Panc1 (cell line): ENCODE results near the gene NRG2. TPM values are rescaled to one million over a fixed set of nuclear protein-coding genes. Genes with fewer than 3 reads are reported as not detected.

Experiments
- ATAC-seq: fragments of 200-7000 bp; cut with Tn5 transposase; 2 replicates; pipeline ENCODE4 v1.9.1; 2020; ENCODE audit warnings: mild to moderate bottlenecking, moderate library complexity
- BruUV-seq: library from RNA; stranded (reverse); fragments of 400-500 nt; replicated peaks from 2 replicates; lab custom pipeline; 2021; lab: Mats Ljungman, UMichigan
- CTCF ChIA-PET: fragments of 300-600 bp; sonication (Branson Sonifier 250); formaldehyde crosslinking; loops from one replicate; lab custom pipeline; 2022; ENCODE audit warnings: antibody characterized with exemption; lab: Charles Lee
- POLR2A ChIA-PET: fragments of 300-600 bp; sonication (Branson Sonifier 250); formaldehyde crosslinking; loops from one replicate; lab custom pipeline; 2022; ENCODE audit warnings: antibody characterized with exemption; lab: Charles Lee
- DNase-seq: peaks from one replicate; pipeline ENCODE4 v3.0.0-alpha.2; 2010; ENCODE audit warnings: low read depth, low spot score
- H3K27ac ChIP-seq: 2 replicates; pipeline ENCODE4 v1.5.1; 2011; ENCODE audit warnings: mild to moderate bottlenecking, low read length, inconsistent platforms
- H3K27me3 ChIP-seq: fragments of 200-500 bp; sonication (Bioruptor generic); 2 replicates; pipeline ENCODE4 v1.6.0; 2014; ENCODE audit warnings: low read length, inconsistent platforms; ENCODE audit not compliant: control insufficient read depth, insufficient read depth
- H3K36me3 ChIP-seq: fragments of 200-500 bp; sonication (Bioruptor generic); 2 replicates; pipeline ENCODE4 v1.5.1; 2014; ENCODE audit warnings: inconsistent platforms, mild to moderate bottlenecking, low read length, moderate library complexity; ENCODE audit not compliant: control insufficient read depth, insufficient read depth
- H3K4me1 ChIP-seq: 2 replicates; pipeline ENCODE4 v1.5.1; 2011; ENCODE audit warnings: inconsistent platforms, mild to moderate bottlenecking, low read length, moderate library complexity; ENCODE audit not compliant: control insufficient read depth, insufficient read depth
- H3K4me3 ChIP-seq, 2 experiments: 2 replicates each; pipeline ENCODE4 v1.5.1; 2011 to 2012; ENCODE audit warnings: low read depth in 2 of 2, low read length in 2 of 2, mild to moderate bottlenecking in 2 of 2, inconsistent platforms in 1 of 2, moderate library complexity in 1 of 2
- H3K9me3 ChIP-seq: fragments of 200-500 bp; sonication (Bioruptor generic); 2 replicates; pipeline ENCODE4 v1.5.1; 2014; ENCODE audit warnings: low read depth, mild to moderate bottlenecking, inconsistent platforms, low read length, moderate library complexity; ENCODE audit not compliant: control insufficient read depth, insufficient read depth
- POLR2AphosphoS5 ChIP-seq: IDR thresholded peaks from 2 replicates; pipeline ENCODE4 v1.6.1; 2012; ENCODE audit warnings: mild to moderate bottlenecking, low read depth, low read length, moderate library complexity
- SIN3A ChIP-seq: IDR thresholded peaks from 2 replicates; pipeline ENCODE4 v1.6.1; 2012; ENCODE audit warnings: low read depth, mild to moderate bottlenecking, low read length, moderate library complexity, borderline replicate concordance; ENCODE audit not compliant: insufficient read depth
- TCF7L2 ChIP-seq: IDR thresholded peaks from 2 replicates; pipeline ENCODE4 v1.6.1; 2011; ENCODE audit warnings: mild to moderate bottlenecking, low read depth, low read length, inconsistent platforms
- in situ Hi-C: cut with HindIII; loops from 2 replicates; pipeline ENCODE4 v1.10.0; 2016; ENCODE audit warnings: low sequenced_read_pairs, low pct_unique_long_range_greater_than_20kb
- intact Hi-C: fragments of 100-400 bp; cut with micrococcal nuclease; formaldehyde crosslinking; loops from one replicate; pipeline ENCODE4 v1.10.0; 2022; ENCODE audit not compliant: unreplicated experiment
- total RNA-seq: library from RNA; stranded (reverse); gene quantifications from one replicate; pipeline ENCODE4 v1.2.1, GENCODE V29; 2021; ENCODE audit not compliant: unreplicated experiment
- TF ChIP-seq, protein P1 (sequence below): fragments of 450-650 bp; IDR thresholded peaks from 2 replicates; pipeline ENCODE4 v1.5.1; 2017; ENCODE audit warnings: mild to moderate bottlenecking
- TF ChIP-seq, protein P2 (sequence below), 2 experiments: IDR thresholded peaks; 2 replicates each; pipeline ENCODE4 v1.6.1; 2011 to 2012; ENCODE audit warnings: low read depth in 2 of 2, control low read depth in 1 of 2, low read length in 1 of 2, mild to moderate bottlenecking in 1 of 2, moderate library complexity in 1 of 2; ENCODE audit not compliant: insufficient read depth in 1 of 2

The NRG2 gene
- total RNA-seq, 1 experiment from 2014 or later: 20.2 TPM

DNA sequence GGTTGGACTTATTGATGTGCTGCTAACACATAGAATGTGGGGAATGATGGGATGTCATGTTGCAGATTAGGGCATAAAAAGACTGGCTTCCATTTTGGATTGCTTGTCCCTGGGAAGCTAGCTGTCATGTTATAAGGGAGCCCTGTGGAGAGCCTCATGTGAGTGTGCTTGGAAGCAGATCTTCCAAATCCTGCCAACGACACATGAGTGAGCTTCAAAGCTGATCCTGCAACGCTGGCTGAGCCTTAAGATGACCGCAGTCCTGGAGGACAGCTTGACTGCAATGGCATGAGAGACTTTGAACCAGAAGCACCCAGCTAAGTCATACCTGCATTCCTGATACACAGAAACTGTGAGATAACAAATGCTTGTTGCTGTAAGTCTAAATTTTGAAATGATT is 63.6 kb downstream of the NRG2 start:
- Histone ChIP-seq H3K27me3 (no peaks in the 10 kb centered on the region), H3K27ac (no peak overlapping the region), H3K9me3 (no peaks in the 10 kb centered on the region), H3K4me1 (no peaks in the 10 kb centered on the region), H3K36me3 (no peaks in the 10 kb centered on the region), H3K4me3 (no peak overlapping the region)
- intact Hi-C loops (no loop called here), in situ Hi-C loops (no loop called here)
- POLR2A ChIA-PET: no interaction called here
- ATAC-seq (no peak), DNase-seq (no peak)
- no TSS peak for BruUV-seq
- TF ChIP-seq TCF7L2 (no peak), SIN3A (no peak), POLR2AphosphoS5 (no peak)
- TF ChIP-seq, protein P1, sequence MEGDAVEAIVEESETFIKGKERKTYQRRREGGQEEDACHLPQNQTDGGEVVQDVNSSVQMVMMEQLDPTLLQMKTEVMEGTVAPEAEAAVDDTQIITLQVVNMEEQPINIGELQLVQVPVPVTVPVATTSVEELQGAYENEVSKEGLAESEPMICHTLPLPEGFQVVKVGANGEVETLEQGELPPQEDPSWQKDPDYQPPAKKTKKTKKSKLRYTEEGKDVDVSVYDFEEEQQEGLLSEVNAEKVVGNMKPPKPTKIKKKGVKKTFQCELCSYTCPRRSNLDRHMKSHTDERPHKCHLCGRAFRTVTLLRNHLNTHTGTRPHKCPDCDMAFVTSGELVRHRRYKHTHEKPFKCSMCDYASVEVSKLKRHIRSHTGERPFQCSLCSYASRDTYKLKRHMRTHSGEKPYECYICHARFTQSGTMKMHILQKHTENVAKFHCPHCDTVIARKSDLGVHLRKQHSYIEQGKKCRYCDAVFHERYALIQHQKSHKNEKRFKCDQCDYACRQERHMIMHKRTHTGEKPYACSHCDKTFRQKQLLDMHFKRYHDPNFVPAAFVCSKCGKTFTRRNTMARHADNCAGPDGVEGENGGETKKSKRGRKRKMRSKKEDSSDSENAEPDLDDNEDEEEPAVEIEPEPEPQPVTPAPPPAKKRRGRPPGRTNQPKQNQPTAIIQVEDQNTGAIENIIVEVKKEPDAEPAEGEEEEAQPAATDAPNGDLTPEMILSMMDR: no peak
- TF ChIP-seq, protein P2, sequence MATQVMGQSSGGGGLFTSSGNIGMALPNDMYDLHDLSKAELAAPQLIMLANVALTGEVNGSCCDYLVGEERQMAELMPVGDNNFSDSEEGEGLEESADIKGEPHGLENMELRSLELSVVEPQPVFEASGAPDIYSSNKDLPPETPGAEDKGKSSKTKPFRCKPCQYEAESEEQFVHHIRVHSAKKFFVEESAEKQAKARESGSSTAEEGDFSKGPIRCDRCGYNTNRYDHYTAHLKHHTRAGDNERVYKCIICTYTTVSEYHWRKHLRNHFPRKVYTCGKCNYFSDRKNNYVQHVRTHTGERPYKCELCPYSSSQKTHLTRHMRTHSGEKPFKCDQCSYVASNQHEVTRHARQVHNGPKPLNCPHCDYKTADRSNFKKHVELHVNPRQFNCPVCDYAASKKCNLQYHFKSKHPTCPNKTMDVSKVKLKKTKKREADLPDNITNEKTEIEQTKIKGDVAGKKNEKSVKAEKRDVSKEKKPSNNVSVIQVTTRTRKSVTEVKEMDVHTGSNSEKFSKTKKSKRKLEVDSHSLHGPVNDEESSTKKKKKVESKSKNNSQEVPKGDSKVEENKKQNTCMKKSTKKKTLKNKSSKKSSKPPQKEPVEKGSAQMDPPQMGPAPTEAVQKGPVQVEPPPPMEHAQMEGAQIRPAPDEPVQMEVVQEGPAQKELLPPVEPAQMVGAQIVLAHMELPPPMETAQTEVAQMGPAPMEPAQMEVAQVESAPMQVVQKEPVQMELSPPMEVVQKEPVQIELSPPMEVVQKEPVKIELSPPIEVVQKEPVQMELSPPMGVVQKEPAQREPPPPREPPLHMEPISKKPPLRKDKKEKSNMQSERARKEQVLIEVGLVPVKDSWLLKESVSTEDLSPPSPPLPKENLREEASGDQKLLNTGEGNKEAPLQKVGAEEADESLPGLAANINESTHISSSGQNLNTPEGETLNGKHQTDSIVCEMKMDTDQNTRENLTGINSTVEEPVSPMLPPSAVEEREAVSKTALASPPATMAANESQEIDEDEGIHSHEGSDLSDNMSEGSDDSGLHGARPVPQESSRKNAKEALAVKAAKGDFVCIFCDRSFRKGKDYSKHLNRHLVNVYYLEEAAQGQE (IDR thresholded peaks at IDR 0.05; ENCODE audit: insufficient read depth in 1 of 2, low read depth in 2 of 2, low read length in 1 of 2): no peak
- CTCF ChIA-PET: interaction anchor here (2.5 kb wide), 1 partner anchor 10 kb away, joined by 7 read pairs; no protein-coding TSS in a partner anchor

DNA sequence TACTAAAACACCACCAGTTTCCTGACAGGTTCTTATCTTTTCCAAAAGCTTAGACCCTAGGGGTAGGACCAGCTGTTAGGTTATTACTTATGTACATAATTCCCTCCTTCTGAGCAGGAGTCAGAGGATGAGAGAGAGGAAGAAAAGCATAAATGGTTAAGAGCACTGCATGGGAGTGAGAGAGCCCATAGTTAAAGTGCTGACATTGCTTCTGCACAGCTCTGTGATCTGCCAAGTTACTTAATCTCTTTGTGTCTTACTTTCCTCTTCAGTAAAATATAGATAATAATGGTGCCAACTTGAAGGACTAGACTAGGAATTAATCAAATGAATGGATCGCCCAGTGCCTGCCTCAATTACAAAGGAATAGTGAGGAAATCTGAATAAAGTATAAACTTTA is 66.4 kb downstream of the NRG2 start:
- Histone ChIP-seq H3K4me1 (no peaks in the 10 kb centered on the region), H3K9me3 (no peaks in the 10 kb centered on the region), H3K27ac (no peak overlapping the region), H3K4me3 (no peak overlapping the region), H3K27me3 (no peaks in the 10 kb centered on the region), H3K36me3 (no peaks in the 10 kb centered on the region)
- in situ Hi-C loops (no loop called here), intact Hi-C loops (no loop called here)
- CTCF ChIA-PET: no interaction called here
- TF ChIP-seq TCF7L2 (no peak), POLR2AphosphoS5 (no peak), SIN3A (no peak)
- TF ChIP-seq, protein P1: no peak
- TF ChIP-seq, protein P2 (IDR thresholded peaks at IDR 0.05; ENCODE audit: insufficient read depth in 1 of 2, low read depth in 2 of 2, low read length in 1 of 2): no peak
- DNase-seq (no peak), ATAC-seq (no peak)
- POLR2A ChIA-PET: no interaction called here
- no TSS peak for BruUV-seq
